ENCODE measurements around the gene MACROD2. TPM values are rescaled to one million over a fixed set of nuclear protein-coding genes. Genes with fewer than 3 reads are reported as not detected.
A peak's percentile ranks its signal among the peaks of the same experiment; 100 is the strongest.

MACROD2 gene
- total RNA-seq, 1 experiment from 2014 or later: 1.6 TPM

DNA sequence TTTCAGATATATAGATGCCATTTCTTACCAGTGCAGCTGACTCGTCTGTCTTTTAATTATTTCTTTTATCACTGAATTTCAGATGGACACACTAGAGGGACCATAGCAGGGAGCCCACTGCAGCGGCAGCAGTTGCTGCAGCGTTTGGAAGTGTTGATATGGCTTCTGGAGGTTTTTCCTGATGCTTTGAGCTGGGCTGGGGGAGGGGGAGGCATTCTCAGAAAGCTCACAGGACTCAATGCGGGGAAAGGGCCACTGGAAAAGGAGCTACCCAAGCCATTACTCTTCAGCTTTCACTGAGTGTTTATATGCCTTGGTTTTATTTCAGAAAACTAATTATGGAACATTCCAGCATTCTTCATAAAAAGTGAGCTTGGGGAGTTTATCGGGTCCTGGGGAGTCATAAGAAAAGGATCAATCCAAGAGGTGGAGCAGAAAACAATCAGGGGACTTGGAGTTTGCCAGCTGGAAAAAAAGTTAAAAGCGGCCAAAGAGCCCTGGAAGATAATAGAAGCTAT lies 1082.5 kb downstream of the MACROD2 start:
- Histone ChIP-seq H3K27ac (ENCODE audit: insufficient read length, low read depth, low read length) (no peak overlapping the region), H3K14ac (ENCODE audit: insufficient read depth, low read length) (no peak overlapping the region), H3K23ac (ENCODE audit: insufficient read length, low read depth, low read length) (no peak overlapping the region), H4K8ac (replicated peaks; ENCODE audit: insufficient read length, low read depth, low read length) (no peak overlapping the region), H3K4me2 (ENCODE audit: insufficient read depth, insufficient read length, low read length) (no peak overlapping the region), H3K23me2 (ENCODE audit: insufficient read length, low read depth, low read length, poor library complexity, severe bottlenecking) (no peaks in the 10 kb centered on the region), H4K91ac (ENCODE audit: insufficient read length, low read depth, low read length) (no peak overlapping the region), H2BK12ac (ENCODE audit: insufficient read length, low read depth, low read length) (no peak overlapping the region), H4K5ac (ENCODE audit: insufficient read length, low read depth, low read length) (no peak overlapping the region), H3K56ac (ENCODE audit: insufficient read length, low read depth, low read length) (no peak overlapping the region), H4K20me1 (ENCODE audit: control insufficient read depth, insufficient read depth, insufficient read length) (no peaks in the 10 kb centered on the region), H3T11ph (ENCODE audit: low read length) (no peak overlapping the region), H3K18ac (ENCODE audit: insufficient read length, low read depth, low read length) (no peak overlapping the region), H2AFZ (ENCODE audit: low read length) (no peak overlapping the region), H3K79me1 (ENCODE audit: insufficient read depth, low read depth, low read length, poor library complexity, severe bottlenecking) (no peaks in the 10 kb centered on the region), H2BK120ac (ENCODE audit: low read depth, low read length, poor library complexity, severe bottlenecking) (no peak overlapping the region), H2BK20ac (ENCODE audit: low read depth, low read length, poor library complexity, severe bottlenecking) (no peak overlapping the region), H3K4me1 (ENCODE audit: insufficient read depth, low read length) (no peaks in the 10 kb centered on the region; the same call in 1 of the 2 replicates), H2AK5ac (ENCODE audit: insufficient read length, low read length) (no peak overlapping the region), H3K79me2 (ENCODE audit: insufficient read depth, low read length) (no peaks in the 10 kb centered on the region), H3K9ac (ENCODE audit: extremely low read depth, insufficient read length, low read length) (no peak overlapping the region), H3K9me3 (ENCODE audit: control insufficient read depth, low read depth, low read length) (no peaks in the 10 kb centered on the region), H3K27me3 (ENCODE audit: insufficient read depth, low read length) (no peaks in the 10 kb centered on the region), H3K4ac (ENCODE audit: low read depth, low read length) (no peak overlapping the region), H2BK15ac (ENCODE audit: low read depth, low read length) (no peak overlapping the region), H2BK5ac (ENCODE audit: insufficient read length, low read length) (no peak overlapping the region)
- Mint-ChIP-seq H3K27me3 (ENCODE audit: low read depth) (no peaks in the 10 kb centered on the region), H3K36me3 (ENCODE audit: insufficient read depth in 1 of 3, low read depth in 3 of 3) (no peaks in the 10 kb centered on the region), H3K4me1 (peaks cover 16 to 21% of the 10 kb centered on the region in 2 experiments), H3K27ac (peak overlapping the region; percentile 21 to 60 (median 45); a peak in 3 of 7 replicates), H3K9me3 (peaks cover 0 to 3% of the 10 kb centered on the region in 2 experiments; a peak in 1 of 5 replicates), H3K4me3 (no peak overlapping the region)
- no peak for DNase-seq
- no CpG with 5 or more reads among the region's 6 CpGs for WGBS (ENCODE audit: extremely low coverage, insufficient read length, low lambda C conversion rate)
- TF ChIP-seq, protein P1, sequence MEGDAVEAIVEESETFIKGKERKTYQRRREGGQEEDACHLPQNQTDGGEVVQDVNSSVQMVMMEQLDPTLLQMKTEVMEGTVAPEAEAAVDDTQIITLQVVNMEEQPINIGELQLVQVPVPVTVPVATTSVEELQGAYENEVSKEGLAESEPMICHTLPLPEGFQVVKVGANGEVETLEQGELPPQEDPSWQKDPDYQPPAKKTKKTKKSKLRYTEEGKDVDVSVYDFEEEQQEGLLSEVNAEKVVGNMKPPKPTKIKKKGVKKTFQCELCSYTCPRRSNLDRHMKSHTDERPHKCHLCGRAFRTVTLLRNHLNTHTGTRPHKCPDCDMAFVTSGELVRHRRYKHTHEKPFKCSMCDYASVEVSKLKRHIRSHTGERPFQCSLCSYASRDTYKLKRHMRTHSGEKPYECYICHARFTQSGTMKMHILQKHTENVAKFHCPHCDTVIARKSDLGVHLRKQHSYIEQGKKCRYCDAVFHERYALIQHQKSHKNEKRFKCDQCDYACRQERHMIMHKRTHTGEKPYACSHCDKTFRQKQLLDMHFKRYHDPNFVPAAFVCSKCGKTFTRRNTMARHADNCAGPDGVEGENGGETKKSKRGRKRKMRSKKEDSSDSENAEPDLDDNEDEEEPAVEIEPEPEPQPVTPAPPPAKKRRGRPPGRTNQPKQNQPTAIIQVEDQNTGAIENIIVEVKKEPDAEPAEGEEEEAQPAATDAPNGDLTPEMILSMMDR (conservative IDR thresholded peaks at IDR 0.05): no peak

Data from H9 (cell line).